K562 (cell line): Measurements from ENCODE around the gene CATSPER1. TPM values are rescaled to one million over a fixed set of nuclear protein-coding genes. Genes with fewer than 3 reads are reported as not detected.

Experiments
- ATAC-seq: fragments of 200-7000 bp; cut with Tn5 transposase; 3 replicates; pipeline ENCODE4 v1.9.1; 2020; ENCODE audit warnings: moderate library complexity
- BruUV-seq: library from RNA; stranded (reverse); fragments of 400-500 nt; replicated peaks from 2 replicates; lab custom pipeline; 2021; lab: Mats Ljungman, UMichigan
- CTCF ChIA-PET: fragments of 300-600 bp; formaldehyde crosslinking; extraction: SDS; loops from one replicate; lab custom pipeline; 2021; ENCODE audit warnings: low intra/inter-chr PET ratio; lab: Yijun Ruan, JAX
- POLR2A ChIA-PET: fragments of 300-600, 350-650 bp; sonication (Branson Sonifier 250); formaldehyde crosslinking; extraction: SDS; loops from one replicate; lab custom pipeline; 2021; ENCODE audit warnings: antibody characterized with exemption, inconsistent platforms; lab: Yijun Ruan, JAX
- DNase-seq, 4 experiments: peaks; one replicate each; pipeline versions ENCODE4 v3.0.0 to v3.0.0-alpha.2; 2011 to 2018; ENCODE audit warnings: low spot score in 3 of 4, mixed read lengths in 3 of 4; ENCODE audit errors: extremely low read depth in 1 of 4
- FAIRE-seq: peaks from 2 replicates; lab custom pipeline; 2011; peaks lifted over from hg19 to GRCh38; lab: Jason Lieb, UNC
- H2AFZ ChIP-seq: 2 replicates; pipeline ENCODE4 v1.6.0; 2011; ENCODE audit warnings: low read depth, low read length, control low read depth, inconsistent platforms
- H3K27ac ChIP-seq: fragments of 200-600 bp; 3 replicates; pipeline ENCODE4 v1.8.0; 2011; ENCODE audit warnings: low read depth, mild to moderate bottlenecking, control low read depth, inconsistent platforms, low read length, moderate library complexity, mixed read lengths; ENCODE audit errors: extremely low read depth
- H3K27me3 ChIP-seq, 2 experiments: fragments of 300-600 bp in 1 of 2; 2 replicates in 1 of 2; 3 replicates in 1 of 2; pipeline versions ENCODE4 v1.6.0 to v1.8.0; 2011; ENCODE audit warnings: inconsistent platforms in 2 of 2, low read length in 2 of 2, mild to moderate bottlenecking in 1 of 2, mixed read lengths in 1 of 2, moderate library complexity in 1 of 2; ENCODE audit not compliant: control insufficient read depth in 2 of 2, insufficient read depth in 2 of 2
- H3K36me3 ChIP-seq: fragments of 300-600 bp; 3 replicates; pipeline ENCODE4 v1.8.0; 2011; ENCODE audit warnings: mild to moderate bottlenecking, low read length, inconsistent platforms; ENCODE audit not compliant: control insufficient read depth, insufficient read depth
- H3K4me1 ChIP-seq, 2 experiments: fragments of 200-600 bp in 1 of 2; replicated peaks in 1 of 2; 2 replicates in 1 of 2; 3 replicates in 1 of 2; pipeline versions ENCODE4 v1.5.1 to v1.8.0; 2011; ENCODE audit warnings: inconsistent platforms in 2 of 2, low read length in 2 of 2, mild to moderate bottlenecking in 1 of 2, mixed read lengths in 1 of 2, moderate library complexity in 1 of 2; ENCODE audit not compliant: control insufficient read depth in 2 of 2, insufficient read depth in 2 of 2
- H3K4me2 ChIP-seq: 2 replicates; pipeline ENCODE4 v1.6.1; 2011; ENCODE audit warnings: low read length, control low read depth, inconsistent platforms, mixed read lengths; ENCODE audit not compliant: insufficient read depth
- H3K4me3 ChIP-seq: fragments of 200-600 bp; sonication (generic), shearing (Covaris generic); 2 replicates; pipeline ENCODE4 v1.5.1; 2016; ENCODE audit warnings: control low read depth, inconsistent platforms
- H3K79me2 ChIP-seq: fragments of 200-600 bp; 3 replicates; pipeline ENCODE4 v1.8.0; 2011; ENCODE audit warnings: low read length, inconsistent platforms; ENCODE audit not compliant: control insufficient read depth, insufficient read depth
- H3K9ac ChIP-seq, 2 experiments: 2 replicates each; pipeline versions ENCODE4 v1.6.0 to v1.6.1; 2011; ENCODE audit warnings: low read depth in 2 of 2, low read length in 2 of 2, control low read depth in 1 of 2, inconsistent platforms in 1 of 2, mild to moderate bottlenecking in 1 of 2, mixed read lengths in 1 of 2; ENCODE audit not compliant: insufficient read depth in 1 of 2
- H3K9me1 ChIP-seq: one replicate; pipeline ENCODE4 v1.6.0; 2011; ENCODE audit warnings: inconsistent platforms, mild to moderate bottlenecking, low read length, moderate library complexity; ENCODE audit not compliant: control insufficient read depth, insufficient read depth
- H3K9me3 ChIP-seq: replicated peaks from 2 replicates; pipeline ENCODE4 v1.5.1; 2011; ENCODE audit warnings: low read depth, low read length, inconsistent platforms; ENCODE audit not compliant: control insufficient read depth, insufficient read depth
- H4K20me1 ChIP-seq: replicated peaks from 2 replicates; pipeline ENCODE4 v1.6.1; 2011; ENCODE audit warnings: low read length, inconsistent platforms, mixed read lengths; ENCODE audit not compliant: control insufficient read depth, insufficient read depth
- C11orf30 ChIP-seq: fragments of 450-650 bp; IDR thresholded peaks from 2 replicates; pipeline ENCODE4 v1.6.1; 2016; ENCODE audit warnings: low read depth, mild to moderate bottlenecking
- DACH1 ChIP-seq: fragments of 450-650 bp; IDR thresholded peaks from 2 replicates; pipeline ENCODE4 v1.6.1; 2018; ENCODE audit not compliant: partially characterized antibody
- HNRNPK ChIP-seq: fragments of 200-400 bp; formaldehyde crosslinking; IDR thresholded peaks from one replicate; pipeline ENCODE4 v1.6.1; 2018; ENCODE audit warnings: mild to moderate bottlenecking, low read depth, low read length; ENCODE audit not compliant: poor library complexity, severe bottlenecking
- HNRNPL ChIP-seq: fragments of 200-400 bp; formaldehyde crosslinking; IDR thresholded peaks from 2 replicates; pipeline ENCODE4 v1.6.1; 2017; ENCODE audit warnings: low read depth, mild to moderate bottlenecking, low read length
- KAT2B ChIP-seq: IDR thresholded peaks from one replicate; pipeline ENCODE4 v1.6.1; 2012; ENCODE audit warnings: low read depth, mild to moderate bottlenecking, control low read depth, inconsistent platforms, low read length, moderate library complexity
- KLF6 ChIP-seq: fragments of 250-450 bp; sonication (Bioruptor Pico); IDR thresholded peaks from 2 replicates; pipeline ENCODE4 v1.4.0; 2020; ENCODE audit warnings: mild to moderate bottlenecking, moderate library complexity, borderline replicate concordance
- MTA3 ChIP-seq: fragments of 450-650 bp; formaldehyde crosslinking; IDR thresholded peaks from 2 replicates; pipeline ENCODE4 v1.6.1; 2017; ENCODE audit warnings: mild to moderate bottlenecking, borderline replicate concordance
- PCBP1 ChIP-seq: fragments of 200-400 bp; formaldehyde crosslinking; IDR thresholded peaks from 2 replicates; pipeline ENCODE4 v1.6.1; 2018; ENCODE audit warnings: mild to moderate bottlenecking, low read depth, low read length; ENCODE audit not compliant: poor library complexity, severe bottlenecking
- ZBTB33 ChIP-seq: sonication (generic); formaldehyde crosslinking; IDR thresholded peaks from 2 replicates; pipeline ENCODE4 v1.8.1; 2023; ENCODE audit warnings: mild to moderate bottlenecking, missing genetic modification reagents
- ZNF551 ChIP-seq: fragments of 250-450 bp; sonication (Bioruptor Pico); IDR thresholded peaks from 2 replicates; pipeline ENCODE4 v1.5.0; 2021; ENCODE audit warnings: mild to moderate bottlenecking, moderate library complexity
- WGBS: fragments of 100-300 bp; shearing (Covaris generic); methylation state at CpG from one replicate; pipeline ENCODE4 v1.1.6; 2016; ENCODE audit warnings: low coverage, mixed read lengths; ENCODE audit not compliant: insufficient coverage; ENCODE audit errors: missing lambda C conversion rate; 5-methylcytosine and 5-hydroxymethylcytosine counted together
- in situ Hi-C: fragments of 300-500 bp; cut with MboI; formaldehyde crosslinking; loops from 4 replicates; pipeline ENCODE4 v1.15.0; 2018; ENCODE audit warnings: inconsistent platforms, mixed read lengths
- intact Hi-C: fragments of 100-400 bp; cut with micrococcal nuclease; formaldehyde crosslinking; loops from 2 replicates; pipeline ENCODE4 v1.14.2; 2022
- polyA plus RNA-seq, 8 experiments: library from polyadenylated mRNA; depleted of rRNA in 4 of 8; stranded (reverse) in 5 of 8; unstranded in 3 of 8; fragments of >200 nt; fragmentation: Nextera tagmentation in 2 of 8; fragmentation: Illumina TruSeq in 1 of 8; extraction: Ambion mirVana in 2 of 8; extraction: Trizol in 1 of 8; gene quantifications; 2 replicates each; pipeline versions ENCODE4 v1.2.1 to v1.2.3, GENCODE V29; 2011 to 2014; ENCODE audit warnings: inconsistent platforms in 1 of 8, missing spikeins in 1 of 8
- total RNA-seq, 7 experiments: library from RNA; depleted of rRNA in 6 of 7; stranded (reverse); fragments of >200 nt in 6 of 7; fragmentation: Illumina TruSeq in 2 of 7; extraction: Trizol in 2 of 7; gene quantifications; 2 replicates each; pipeline versions ENCODE4 v1.2.1 to v1.2.3, GENCODE V29; 2011 to 2021; ENCODE audit warnings: low replicate concordance in 1 of 7

Gene CATSPER1
- total and polyA plus RNA-seq, 9 of the 15 experiments (the other 6 are each of a cell fraction or from before 2014, with no cell fraction given), result 0.21 to 3.3 (median 0.76) TPM

GRCh38 chr11:66012371-66012945 lies 13.8 kb downstream of the CATSPER1 start (continued):
- TF ChIP-seq DACH1 (peak; percentile 20), KLF6 (CRISPR knock-in tag) (no peak)

- Histone ChIP-seq H3K4me1 (peaks cover 27 to 59% of the 10 kb centered on the region in 2 experiments), H2AFZ (peak within 1 kb of the TSS; percentile 23; the same call in 1 of the 2 replicates), H3K9me3 (no peaks in the 10 kb centered on the region), H3K9me1 (no peaks in the 10 kb centered on the region), H3K27me3 (no peaks in the 10 kb centered on the region), H3K36me3 (no peaks in the 10 kb centered on the region), H3K4me3 (no peak within 1 kb of the TSS), H3K27ac (no peak within 1 kb of the TSS), H4K20me1 (no peaks in the 10 kb centered on the region), H3K9ac (peak within 1 kb of the TSS in 1 of 2 experiments; percentile 62; a peak in 1 of 4 replicates), H3K4me2 (peak within 1 kb of the TSS; percentile 49), H3K79me2 (no peaks in the 10 kb centered on the region)
- intact Hi-C loops, result no loop called here
- ChIA-PET CTCF (no interaction called here), POLR2A (interaction anchor here (0.6 to 2.2 kb wide), 2 partner anchors 10 to 233 kb away, joined by 3 to 6 read pairs; no protein-coding TSS in a partner anchor)
- TF ChIP-seq ZBTB33 (CRISPR knock-in tag) (peak; percentile 93), HNRNPL (peak; percentile 59; the same call in 1 of the 2 replicates), MTA3 (no peak), C11orf30 (no peak), KAT2B (no peak), ZNF551 (no peak), HNRNPK (no peak), PCBP1 (peak; percentile 42)
- WGBS, result 73% methylated on average over 31 of the region's 61 CpGs
- in situ Hi-C loops, result no loop called here
- DNase-seq, result no peak
- no TSS peak for BruUV-seq
- no peak for FAIRE-seq
- no peak for ATAC-seq
Measured at GRCh38 chr11:66011785-66012303, 14.4 kb downstream of the CATSPER1 start, which contains the start of gene CST6. Gene CST6 (plus strand): TSS chr11:66012008. CDS start chr11:66012045, 37 bp downstream.
